ENCODE results near the gene ELL2. TPM values are rescaled to one million over a fixed set of nuclear protein-coding genes. Genes with fewer than 3 reads are reported as not detected.

ELL2 gene
- total and polyA plus RNA-seq, 9 of the 15 experiments (the other 6 are each of a cell fraction or from before 2014, with no cell fraction given): 4.3 to 18.3 (median 14.5) TPM

- TF ChIP-seq, protein P1, sequence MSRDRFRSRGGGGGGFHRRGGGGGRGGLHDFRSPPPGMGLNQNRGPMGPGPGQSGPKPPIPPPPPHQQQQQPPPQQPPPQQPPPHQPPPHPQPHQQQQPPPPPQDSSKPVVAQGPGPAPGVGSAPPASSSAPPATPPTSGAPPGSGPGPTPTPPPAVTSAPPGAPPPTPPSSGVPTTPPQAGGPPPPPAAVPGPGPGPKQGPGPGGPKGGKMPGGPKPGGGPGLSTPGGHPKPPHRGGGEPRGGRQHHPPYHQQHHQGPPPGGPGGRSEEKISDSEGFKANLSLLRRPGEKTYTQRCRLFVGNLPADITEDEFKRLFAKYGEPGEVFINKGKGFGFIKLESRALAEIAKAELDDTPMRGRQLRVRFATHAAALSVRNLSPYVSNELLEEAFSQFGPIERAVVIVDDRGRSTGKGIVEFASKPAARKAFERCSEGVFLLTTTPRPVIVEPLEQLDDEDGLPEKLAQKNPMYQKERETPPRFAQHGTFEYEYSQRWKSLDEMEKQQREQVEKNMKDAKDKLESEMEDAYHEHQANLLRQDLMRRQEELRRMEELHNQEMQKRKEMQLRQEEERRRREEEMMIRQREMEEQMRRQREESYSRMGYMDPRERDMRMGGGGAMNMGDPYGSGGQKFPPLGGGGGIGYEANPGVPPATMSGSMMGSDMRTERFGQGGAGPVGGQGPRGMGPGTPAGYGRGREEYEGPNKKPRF (IDR thresholded peaks at IDR 0.05; ENCODE audit: low read depth, low read length): no peak
Measured at GRCh38 chr5:95845391-95845790, 116.3 kb downstream of the ELL2 start (continued).

DNA sequence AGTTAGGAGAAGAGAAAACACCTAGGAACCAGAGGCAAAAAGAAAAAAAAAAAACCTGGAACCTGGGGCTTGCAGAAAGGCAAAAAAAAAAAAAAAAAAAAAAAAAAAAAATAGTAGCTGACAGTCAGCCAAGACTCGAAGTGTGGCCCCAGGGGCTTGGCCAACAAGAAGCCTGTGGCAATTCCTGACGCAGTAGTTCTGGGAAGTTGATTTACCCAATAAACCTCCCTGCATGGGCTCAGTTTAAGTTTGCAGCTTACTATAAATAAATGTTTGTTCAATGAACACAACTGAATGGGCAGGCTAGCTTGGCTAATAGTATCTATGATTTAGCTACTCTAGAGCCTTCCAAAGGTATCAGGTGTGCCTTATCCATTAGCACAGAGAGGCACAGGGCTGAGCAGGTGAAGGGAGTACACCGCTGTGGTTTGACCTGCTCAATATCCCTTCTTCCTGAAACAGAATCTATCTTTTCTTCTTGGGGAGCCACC is 117.9 kb downstream of the ELL2 start:
- no TSS peak for BruUV-seq (replicated peaks)
- intact Hi-C loops (cut with micrococcal nuclease): loop anchor here (1.0 to 10.0 kb wide), 6 partner anchors 62 to 399 kb away; partner anchors contain the start of genes ARSK, RHOBTB3 and SKIC3
- POLR2A ChIA-PET: interaction anchor here (0.9 to 1.0 kb wide), 2 partner anchors 36 to 63 kb away, joined by 3 to 4 read pairs; no protein-coding TSS in a partner anchor

More for the DNA sequence above, 117.9 kb downstream of the ELL2 start:
- no peaks in the 10 kb centered on the region for H3K79me2 ChIP-seq (ENCODE audit: control insufficient read depth, insufficient read depth, low read length)
- CTCF ChIA-PET (ENCODE audit: low intra/inter-chr PET ratio): interaction anchor here (0.7 to 2.0 kb wide), 4 partner anchors 63 to 199 kb away, joined by 3 to 22 read pairs (median 6); partner anchors contain the start of gene RFESD
- H3K36me3 ChIP-seq (ENCODE audit: control insufficient read depth, insufficient read depth, low read length): no peaks in the 10 kb centered on the region
- H3K9ac ChIP-seq (ENCODE audit: insufficient read depth in 1 of 2, low read depth in 2 of 2, low read length in 2 of 2): no peak overlapping the region
- TF ChIP-seq ZNF384 (IDR thresholded peaks at IDR 0.05; ENCODE audit: low read depth, low read length): peak; percentile 49
- TF ChIP-seq ZNF512 (tag; IDR thresholded peaks at IDR 0.05): peak; percentile 55; the same call in 1 of the 2 replicates
- TF ChIP-seq ZNF707 (CRISPR knock-in tag; conservative IDR thresholded peaks at IDR 0.05): no peak
- TF ChIP-seq ZBTB40 (IDR thresholded peaks at IDR 0.05): 0 out of 2 replicates have a peak, but pooled peaks have one; percentile 6
- TF ChIP-seq ZBTB40 (CRISPR knock-in tag; IDR thresholded peaks at IDR 0.05): no peak
- no peak overlapping the region for H3K4me2 ChIP-seq (ENCODE audit: insufficient read depth, low read length)
- ATAC-seq (no peak), FAIRE-seq (no peak), DNase-seq (ENCODE audit: extremely low read depth in 1 of 4, low spot score in 3 of 4) (no peak)
- no peaks in the 10 kb centered on the region for H4K20me1 ChIP-seq (replicated peaks; ENCODE audit: control insufficient read depth, insufficient read depth, low read length)
- peaks cover 0 to 21% of the 10 kb centered on the region in 2 experiments; a peak in 4 of 5 replicates for H3K4me1 ChIP-seq (replicated peaks in 1 of 2; ENCODE audit: control insufficient read depth in 2 of 2, insufficient read depth in 2 of 2, low read length in 2 of 2)
- H2AFZ ChIP-seq (ENCODE audit: low read depth, low read length): peak overlapping the region; percentile 79; the same call in 1 of the 2 replicates
- no peak overlapping the region for H3K27ac ChIP-seq (ENCODE audit: extremely low read depth, low read depth, low read length)
- H3K4me3 ChIP-seq: no peak overlapping the region
- in situ Hi-C loops (cut with MboI): loop anchor here (10.0 to 25.0 kb wide), 2 partner anchors 559 to 881 kb away; partner anchors contain the start of gene MCTP1
- H3K27me3 ChIP-seq (ENCODE audit: control insufficient read depth in 2 of 2, insufficient read depth in 2 of 2, low read length in 2 of 2): no peaks in the 10 kb centered on the region
- H3K9me3 ChIP-seq (replicated peaks; ENCODE audit: control insufficient read depth, insufficient read depth, low read depth, low read length): no peaks in the 10 kb centered on the region
- H3K9me1 ChIP-seq (ENCODE audit: control insufficient read depth, insufficient read depth, low read length): no peaks in the 10 kb centered on the region
- 54% methylated on average over 3 of the region's 3 CpGs for WGBS (ENCODE audit: insufficient coverage, low coverage, missing lambda C conversion rate)

All from K562 (cell line).